GM12892 (cell line): ENCODE results near the gene GPR151.

Source experiments
- POLR2A ChIP-seq: IDR thresholded peaks from 2 replicates; pipeline ENCODE4 v1.6.1; 2011; ENCODE audit warnings: low read depth, low read length, control low read depth
- POLR2AphosphoS5 ChIP-seq: IDR thresholded peaks from 2 replicates; pipeline ENCODE4 v1.6.1; 2011; ENCODE audit warnings: low read depth, low read length, control low read depth
- TAF1 ChIP-seq: IDR thresholded peaks from 2 replicates; pipeline ENCODE4 v1.6.1; 2011; ENCODE audit warnings: low read depth, mild to moderate bottlenecking, control low read depth, low read length, borderline replicate concordance

DNA sequence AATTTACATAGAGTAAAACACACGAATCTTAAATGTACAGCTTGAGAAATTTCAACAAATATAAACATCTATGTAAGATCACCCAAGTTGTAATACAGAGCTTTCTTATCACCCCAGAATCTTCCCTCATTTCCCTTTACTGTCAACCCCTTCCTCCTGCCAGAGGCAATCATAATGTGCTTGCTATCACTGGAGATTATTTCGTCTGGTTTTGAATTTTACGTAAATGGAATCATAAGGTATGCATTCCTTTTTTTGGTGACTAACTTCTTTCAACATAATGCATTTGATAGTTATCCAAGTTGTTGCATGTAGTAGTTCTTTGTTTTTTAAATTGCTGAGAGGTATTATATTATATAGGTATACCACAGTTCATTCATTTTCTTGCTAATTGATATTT is 37.5 kb upstream of the GPR151 start:
- TF ChIP-seq POLR2A (no peak), POLR2AphosphoS5 (no peak), TAF1 (no peak)
